K562 (cell line): ENCODE data around the gene COLQ. TPM values are rescaled to one million over a fixed set of nuclear protein-coding genes. Genes with fewer than 3 reads are reported as not detected.

Source experiments
- ATAC-seq: fragments of 200-7000 bp; cut with Tn5 transposase; 3 replicates; pipeline ENCODE4 v1.9.1; 2020; ENCODE audit warnings: moderate library complexity
- BruUV-seq: library from RNA; stranded (reverse); fragments of 400-500 nt; replicated peaks from 2 replicates; lab custom pipeline; 2021; lab: Mats Ljungman, UMichigan
- CTCF ChIA-PET: fragments of 300-600 bp; formaldehyde crosslinking; extraction: SDS; loops from one replicate; lab custom pipeline; 2021; ENCODE audit warnings: low intra/inter-chr PET ratio; lab: Yijun Ruan, JAX
- POLR2A ChIA-PET: fragments of 300-600, 350-650 bp; sonication (Branson Sonifier 250); formaldehyde crosslinking; extraction: SDS; loops from one replicate; lab custom pipeline; 2021; ENCODE audit warnings: antibody characterized with exemption, inconsistent platforms; lab: Yijun Ruan, JAX
- DNase-seq, 4 experiments: peaks; one replicate each; pipeline versions ENCODE4 v3.0.0 to v3.0.0-alpha.2; 2011 to 2018; ENCODE audit warnings: low spot score in 3 of 4, mixed read lengths in 3 of 4; ENCODE audit errors: extremely low read depth in 1 of 4
- FAIRE-seq: peaks from 2 replicates; lab custom pipeline; 2011; peaks lifted over from hg19 to GRCh38; lab: Jason Lieb, UNC
- H2AFZ ChIP-seq: 2 replicates; pipeline ENCODE4 v1.6.0; 2011; ENCODE audit warnings: low read depth, low read length, control low read depth, inconsistent platforms
- H3K27ac ChIP-seq: fragments of 200-600 bp; 3 replicates; pipeline ENCODE4 v1.8.0; 2011; ENCODE audit warnings: low read depth, mild to moderate bottlenecking, control low read depth, inconsistent platforms, low read length, moderate library complexity, mixed read lengths; ENCODE audit errors: extremely low read depth
- H3K27me3 ChIP-seq, 2 experiments: fragments of 300-600 bp in 1 of 2; 2 replicates in 1 of 2; 3 replicates in 1 of 2; pipeline versions ENCODE4 v1.6.0 to v1.8.0; 2011; ENCODE audit warnings: inconsistent platforms in 2 of 2, low read length in 2 of 2, mild to moderate bottlenecking in 1 of 2, mixed read lengths in 1 of 2, moderate library complexity in 1 of 2; ENCODE audit not compliant: control insufficient read depth in 2 of 2, insufficient read depth in 2 of 2
- H3K36me3 ChIP-seq: fragments of 300-600 bp; 3 replicates; pipeline ENCODE4 v1.8.0; 2011; ENCODE audit warnings: mild to moderate bottlenecking, low read length, inconsistent platforms; ENCODE audit not compliant: control insufficient read depth, insufficient read depth
- H3K4me1 ChIP-seq, 2 experiments: fragments of 200-600 bp in 1 of 2; replicated peaks in 1 of 2; 2 replicates in 1 of 2; 3 replicates in 1 of 2; pipeline versions ENCODE4 v1.5.1 to v1.8.0; 2011; ENCODE audit warnings: inconsistent platforms in 2 of 2, low read length in 2 of 2, mild to moderate bottlenecking in 1 of 2, mixed read lengths in 1 of 2, moderate library complexity in 1 of 2; ENCODE audit not compliant: control insufficient read depth in 2 of 2, insufficient read depth in 2 of 2
- H3K4me2 ChIP-seq: 2 replicates; pipeline ENCODE4 v1.6.1; 2011; ENCODE audit warnings: low read length, control low read depth, inconsistent platforms, mixed read lengths; ENCODE audit not compliant: insufficient read depth
- H3K4me3 ChIP-seq: fragments of 200-600 bp; sonication (generic), shearing (Covaris generic); 2 replicates; pipeline ENCODE4 v1.5.1; 2016; ENCODE audit warnings: control low read depth, inconsistent platforms
- H3K79me2 ChIP-seq: fragments of 200-600 bp; 3 replicates; pipeline ENCODE4 v1.8.0; 2011; ENCODE audit warnings: low read length, inconsistent platforms; ENCODE audit not compliant: control insufficient read depth, insufficient read depth
- H3K9ac ChIP-seq, 2 experiments: 2 replicates each; pipeline versions ENCODE4 v1.6.0 to v1.6.1; 2011; ENCODE audit warnings: low read depth in 2 of 2, low read length in 2 of 2, control low read depth in 1 of 2, inconsistent platforms in 1 of 2, mild to moderate bottlenecking in 1 of 2, mixed read lengths in 1 of 2; ENCODE audit not compliant: insufficient read depth in 1 of 2
- H3K9me1 ChIP-seq: one replicate; pipeline ENCODE4 v1.6.0; 2011; ENCODE audit warnings: inconsistent platforms, mild to moderate bottlenecking, low read length, moderate library complexity; ENCODE audit not compliant: control insufficient read depth, insufficient read depth
- H3K9me3 ChIP-seq: replicated peaks from 2 replicates; pipeline ENCODE4 v1.5.1; 2011; ENCODE audit warnings: low read depth, low read length, inconsistent platforms; ENCODE audit not compliant: control insufficient read depth, insufficient read depth
- H4K20me1 ChIP-seq: replicated peaks from 2 replicates; pipeline ENCODE4 v1.6.1; 2011; ENCODE audit warnings: low read length, inconsistent platforms, mixed read lengths; ENCODE audit not compliant: control insufficient read depth, insufficient read depth
- DIDO1 ChIP-seq: fragments of 450-650 bp; IDR thresholded peaks from 2 replicates; pipeline ENCODE4 v1.6.1; 2016; ENCODE audit warnings: low read depth, missing biosample characterization, missing genetic modification characterization
- EP300 ChIP-seq: IDR thresholded peaks from 2 replicates; pipeline ENCODE4 v1.6.1; 2012; ENCODE audit warnings: low read length, improper control_type of control experiment
- GTF2E2 ChIP-seq: fragments of 200-800 bp; sonication (Bioruptor generic); IDR thresholded peaks from 2 replicates; pipeline ENCODE4 v1.6.1; 2016; ENCODE audit warnings: missing genetic modification characterization, missing compliant biosample characterization
- HNRNPH1 ChIP-seq: fragments of 200-400 bp; formaldehyde crosslinking; optimal IDR thresholded peaks from 2 replicates; pipeline ENCODE3; 2017; ENCODE audit warnings: low read depth, mild to moderate bottlenecking, low read length, moderate library complexity
- KDM1A ChIP-seq, 2 experiments: fragments of 450-650 bp; IDR thresholded peaks; 2 replicates each; pipeline ENCODE4 v1.6.1; 2016; ENCODE audit warnings: mild to moderate bottlenecking in 2 of 2
- KDM5B ChIP-seq: fragments of 200-600 bp; sonication (generic); IDR thresholded peaks from 2 replicates; pipeline ENCODE4 v1.6.1; 2012; ENCODE audit warnings: low read depth, mild to moderate bottlenecking, moderate library complexity, low read length, control low read depth, inconsistent platforms; ENCODE audit not compliant: insufficient replicate concordance
- MTA3 ChIP-seq: fragments of 450-650 bp; formaldehyde crosslinking; IDR thresholded peaks from 2 replicates; pipeline ENCODE4 v1.6.1; 2017; ENCODE audit warnings: mild to moderate bottlenecking, borderline replicate concordance
- NRF1 ChIP-seq, 2 experiments: fragments of 450-650 bp; IDR thresholded peaks in 1 of 2; conservative IDR thresholded peaks in 1 of 2; 2 replicates each; pipeline ENCODE4 v1.6.1; 2014; ENCODE audit warnings: mild to moderate bottlenecking in 2 of 2
- POLR2B ChIP-seq: fragments of 450-650 bp; IDR thresholded peaks from 2 replicates; pipeline ENCODE4 v1.6.1; 2018; ENCODE audit warnings: low read depth; ENCODE audit not compliant: partially characterized antibody
- RBM25 ChIP-seq: fragments of 200-400 bp; formaldehyde crosslinking; IDR thresholded peaks from 2 replicates; pipeline ENCODE4 v1.6.1; 2018; ENCODE audit warnings: low read length, low read depth, moderate library complexity; ENCODE audit not compliant: severe bottlenecking
- STAG1 ChIP-seq: sonication (generic); formaldehyde crosslinking; IDR thresholded peaks from 2 replicates; pipeline ENCODE4 v1.5.0; 2020; ENCODE audit warnings: missing genetic modification reagents, borderline replicate concordance
- ZBTB17 ChIP-seq: fragments of 450-650 bp; formaldehyde crosslinking; IDR thresholded peaks from 2 replicates; pipeline ENCODE4 v1.4.0; 2020; ENCODE audit warnings: mild to moderate bottlenecking
- ZNF561 ChIP-seq: fragments of 450-650 bp; formaldehyde crosslinking; conservative IDR thresholded peaks from 2 replicates; pipeline ENCODE4 v1.4.0; 2020; ENCODE audit warnings: mild to moderate bottlenecking, moderate library complexity
- WGBS: fragments of 100-300 bp; shearing (Covaris generic); methylation state at CpG from one replicate; pipeline ENCODE4 v1.1.6; 2016; ENCODE audit warnings: low coverage, mixed read lengths; ENCODE audit not compliant: insufficient coverage; ENCODE audit errors: missing lambda C conversion rate; 5-methylcytosine and 5-hydroxymethylcytosine counted together
- in situ Hi-C: fragments of 300-500 bp; cut with MboI; formaldehyde crosslinking; loops from 4 replicates; pipeline ENCODE4 v1.15.0; 2018; ENCODE audit warnings: inconsistent platforms, mixed read lengths
- intact Hi-C: fragments of 100-400 bp; cut with micrococcal nuclease; formaldehyde crosslinking; loops from 2 replicates; pipeline ENCODE4 v1.14.2; 2022
- polyA plus RNA-seq, 8 experiments: library from polyadenylated mRNA; depleted of rRNA in 4 of 8; stranded (reverse) in 5 of 8; unstranded in 3 of 8; fragments of >200 nt; fragmentation: Nextera tagmentation in 2 of 8; fragmentation: Illumina TruSeq in 1 of 8; extraction: Ambion mirVana in 2 of 8; extraction: Trizol in 1 of 8; gene quantifications; 2 replicates each; pipeline versions ENCODE4 v1.2.1 to v1.2.3, GENCODE V29; 2011 to 2014; ENCODE audit warnings: inconsistent platforms in 1 of 8, missing spikeins in 1 of 8
- total RNA-seq, 7 experiments: library from RNA; depleted of rRNA in 6 of 7; stranded (reverse); fragments of >200 nt in 6 of 7; fragmentation: Illumina TruSeq in 2 of 7; extraction: Trizol in 2 of 7; gene quantifications; 2 replicates each; pipeline versions ENCODE4 v1.2.1 to v1.2.3, GENCODE V29; 2011 to 2021; ENCODE audit warnings: low replicate concordance in 1 of 7
- TF ChIP-seq, protein P1 (sequence below): fragments of 450-650 bp; IDR thresholded peaks from 2 replicates; pipeline ENCODE4 v1.6.1; 2017; ENCODE audit warnings: antibody characterized with exemption
- TF ChIP-seq, protein P2 (sequence below): fragments of 250-450 bp; sonication (Bioruptor Pico); IDR thresholded peaks from 2 replicates; pipeline ENCODE4 v1.5.0; 2020; ENCODE audit warnings: mild to moderate bottlenecking
- TF ChIP-seq, protein P3 (sequence below): fragments of 450-650 bp; IDR thresholded peaks from 2 replicates; pipeline ENCODE4 v1.6.1; 2018; ENCODE audit warnings: mild to moderate bottlenecking, low read depth; ENCODE audit not compliant: partially characterized antibody

COLQ gene
- total and polyA plus RNA-seq, 9 of the 15 experiments (the other 6 are each of a cell fraction or from before 2014, with no cell fraction given), result 0.04 to 0.36 (median 0.27) TPM; not detected in 4

DNA sequence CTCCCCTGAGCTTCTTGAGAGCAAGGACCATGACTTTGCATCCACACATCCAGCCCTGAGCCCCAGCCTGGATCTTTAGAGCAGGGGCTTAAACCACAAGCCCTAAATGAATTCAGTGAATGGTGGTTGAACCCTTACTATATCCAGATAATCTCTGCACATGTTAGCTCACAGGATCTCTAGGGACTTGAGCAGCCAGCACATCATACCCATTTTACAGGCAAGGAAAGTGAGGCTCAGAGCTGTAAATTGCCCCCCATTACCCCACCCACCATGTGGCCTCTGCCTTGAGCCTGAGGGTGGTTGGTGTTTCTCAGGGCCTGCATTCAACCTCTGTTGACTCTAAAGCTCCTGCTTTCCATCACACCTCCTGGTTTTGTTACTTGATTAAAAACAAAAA, 66.5 kb downstream of the COLQ start (continued):
- TF ChIP-seq, protein P1, sequence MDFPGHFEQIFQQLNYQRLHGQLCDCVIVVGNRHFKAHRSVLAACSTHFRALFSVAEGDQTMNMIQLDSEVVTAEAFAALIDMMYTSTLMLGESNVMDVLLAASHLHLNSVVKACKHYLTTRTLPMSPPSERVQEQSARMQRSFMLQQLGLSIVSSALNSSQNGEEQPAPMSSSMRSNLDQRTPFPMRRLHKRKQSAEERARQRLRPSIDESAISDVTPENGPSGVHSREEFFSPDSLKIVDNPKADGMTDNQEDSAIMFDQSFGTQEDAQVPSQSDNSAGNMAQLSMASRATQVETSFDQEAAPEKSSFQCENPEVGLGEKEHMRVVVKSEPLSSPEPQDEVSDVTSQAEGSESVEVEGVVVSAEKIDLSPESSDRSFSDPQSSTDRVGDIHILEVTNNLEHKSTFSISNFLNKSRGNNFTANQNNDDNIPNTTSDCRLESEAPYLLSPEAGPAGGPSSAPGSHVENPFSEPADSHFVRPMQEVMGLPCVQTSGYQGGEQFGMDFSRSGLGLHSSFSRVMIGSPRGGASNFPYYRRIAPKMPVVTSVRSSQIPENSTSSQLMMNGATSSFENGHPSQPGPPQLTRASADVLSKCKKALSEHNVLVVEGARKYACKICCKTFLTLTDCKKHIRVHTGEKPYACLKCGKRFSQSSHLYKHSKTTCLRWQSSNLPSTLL, result no peak
- no peak for TF ChIP-seq GTF2E2
- TF ChIP-seq, protein P2, sequence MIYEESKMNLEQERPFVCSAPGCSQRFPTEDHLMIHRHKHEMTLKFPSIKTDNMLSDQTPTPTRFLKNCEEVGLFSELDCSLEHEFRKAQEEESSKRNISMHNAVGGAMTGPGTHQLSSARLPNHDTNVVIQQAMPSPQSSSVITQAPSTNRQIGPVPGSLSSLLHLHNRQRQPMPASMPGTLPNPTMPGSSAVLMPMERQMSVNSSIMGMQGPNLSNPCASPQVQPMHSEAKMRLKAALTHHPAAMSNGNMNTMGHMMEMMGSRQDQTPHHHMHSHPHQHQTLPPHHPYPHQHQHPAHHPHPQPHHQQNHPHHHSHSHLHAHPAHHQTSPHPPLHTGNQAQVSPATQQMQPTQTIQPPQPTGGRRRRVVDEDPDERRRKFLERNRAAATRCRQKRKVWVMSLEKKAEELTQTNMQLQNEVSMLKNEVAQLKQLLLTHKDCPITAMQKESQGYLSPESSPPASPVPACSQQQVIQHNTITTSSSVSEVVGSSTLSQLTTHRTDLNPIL (CRISPR knock-in tag), result no peak
- peak; percentile 74 for TF ChIP-seq RBM25
- TF ChIP-seq KDM1A (IDR thresholded peaks at IDR 0.05), result peak in 1 of 2 experiments; percentile 61; a peak in 1 of 4 replicates

DNA sequence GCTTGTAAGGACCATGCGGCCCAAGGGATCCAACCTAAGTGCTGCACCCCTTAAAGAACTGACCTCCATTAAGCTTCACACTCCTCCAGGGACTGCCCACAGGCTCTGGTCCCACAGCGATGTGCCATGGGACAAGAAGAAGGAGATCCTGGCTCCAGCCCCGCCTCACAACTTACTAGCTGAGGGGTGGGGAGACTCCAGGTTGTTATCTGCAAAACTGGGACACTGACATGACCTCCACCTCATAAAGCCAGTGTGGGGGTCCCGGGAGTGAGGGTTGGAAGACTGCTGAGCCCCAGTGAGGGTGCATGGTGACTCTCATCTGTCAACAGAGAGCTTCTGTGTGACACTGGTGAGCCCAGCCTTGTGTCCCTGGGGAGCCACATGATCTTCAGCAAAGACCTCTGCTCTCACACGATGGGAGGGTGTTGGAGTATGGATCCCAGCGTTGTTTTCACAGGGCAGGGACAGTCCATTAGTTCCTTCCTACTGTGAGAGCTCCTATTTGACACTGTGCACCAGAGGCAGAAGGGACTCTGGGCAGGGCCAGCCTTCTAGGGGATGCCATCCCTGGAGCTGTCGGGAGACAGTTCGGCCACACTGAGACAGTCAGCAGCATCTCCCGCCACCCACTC, 67.4 kb downstream of the COLQ start:
- WGBS, result 19% methylated on average over 9 of the region's 9 CpGs
- no peaks in the 10 kb centered on the region for H4K20me1 ChIP-seq
- H3K4me1 ChIP-seq, result 0 out of 5 replicates have a peak, but pooled peaks cover 0 to 3% of the 10 kb centered on the region in 2 experiments
- H3K9ac ChIP-seq, result peak overlapping the region in 1 of 2 experiments; percentile 40; a peak in 1 of 4 replicates
- DNase-seq (no peak), FAIRE-seq (no peak), ATAC-seq (no peak; the same call in 2 of the 3 replicates)
- in situ Hi-C loops (no loop called here), intact Hi-C loops (no loop called here)
- H3K27ac ChIP-seq, result no peak overlapping the region
- BruUV-seq, result no TSS peak
- peaks cover 0 to 10% of the 10 kb centered on the region in 2 experiments; a peak in 1 of 5 replicates for H3K27me3 ChIP-seq
- no peaks in the 10 kb centered on the region for H3K9me1 ChIP-seq
- H3K79me2 ChIP-seq, result no peaks in the 10 kb centered on the region
- ChIA-PET CTCF (interaction anchor here (0.6 to 0.7 kb wide), 2 partner anchors 104 to 1567 kb away, joined by 3 read pairs; no protein-coding TSS in a partner anchor), POLR2A (interaction anchor here (0.7 to 1.9 kb wide), 3 partner anchors 11 to 486 kb away, joined by 3 to 8 read pairs (median 3); no protein-coding TSS in a partner anchor)
- H3K4me3 ChIP-seq, result no peak overlapping the region
- no peaks in the 10 kb centered on the region for H3K36me3 ChIP-seq
- H3K4me2 ChIP-seq, result no peak overlapping the region
- H3K9me3 ChIP-seq, result no peaks in the 10 kb centered on the region
- no peak overlapping the region for H2AFZ ChIP-seq
- TF ChIP-seq ZNF561 (CRISPR knock-in tag), result no peak
- TF ChIP-seq POLR2B, result no peak
- no peak for TF ChIP-seq NRF1 (conservative IDR thresholded peaks at IDR 0.05 in 1 of 2, IDR thresholded peaks at IDR 0.05 in 1 of 2)
- TF ChIP-seq MTA3, result no peak
- TF ChIP-seq, protein P3, sequence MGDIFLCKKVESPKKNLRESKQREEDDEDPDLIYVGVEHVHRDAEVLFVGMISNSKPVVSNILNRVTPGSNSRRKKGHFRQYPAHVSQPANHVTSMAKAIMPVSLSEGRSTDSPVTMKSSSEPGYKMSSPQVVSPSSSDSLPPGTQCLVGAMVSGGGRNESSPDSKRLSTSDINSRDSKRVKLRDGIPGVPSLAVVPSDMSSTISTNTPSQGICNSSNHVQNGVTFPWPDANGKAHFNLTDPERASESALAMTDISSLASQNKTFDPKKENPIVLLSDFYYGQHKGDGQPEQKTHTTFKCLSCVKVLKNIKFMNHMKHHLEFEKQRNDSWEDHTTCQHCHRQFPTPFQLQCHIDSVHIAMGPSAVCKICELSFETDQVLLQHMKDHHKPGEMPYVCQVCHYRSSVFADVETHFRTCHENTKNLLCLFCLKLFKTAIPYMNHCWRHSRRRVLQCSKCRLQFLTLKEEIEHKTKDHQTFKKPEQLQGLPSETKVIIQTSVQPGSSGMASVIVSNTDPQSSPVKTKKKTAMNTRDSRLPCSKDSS, result no peak
- TF ChIP-seq EP300, result no peak
- no peak for TF ChIP-seq KDM5B
- TF ChIP-seq DIDO1 (tag), result no peak
- no peak for TF ChIP-seq HNRNPH1
- TF ChIP-seq ZBTB17, result no peak
- no peak for TF ChIP-seq STAG1
